Measurements from ENCODE around the gene FAM193A. TPM values are rescaled to one million over a fixed set of nuclear protein-coding genes. Genes with fewer than 3 reads are reported as not detected.
"Not testable (repeated sequence)": the region's sequence is repeated elsewhere in the genome, so short reads cannot be mapped to it uniquely, and the experiment has no call there.

The FAM193A gene
- polyA plus RNA-seq, 3 donors from 2014 or later: 0.03 to 4.8 (median 0.94) TPM

DNA sequence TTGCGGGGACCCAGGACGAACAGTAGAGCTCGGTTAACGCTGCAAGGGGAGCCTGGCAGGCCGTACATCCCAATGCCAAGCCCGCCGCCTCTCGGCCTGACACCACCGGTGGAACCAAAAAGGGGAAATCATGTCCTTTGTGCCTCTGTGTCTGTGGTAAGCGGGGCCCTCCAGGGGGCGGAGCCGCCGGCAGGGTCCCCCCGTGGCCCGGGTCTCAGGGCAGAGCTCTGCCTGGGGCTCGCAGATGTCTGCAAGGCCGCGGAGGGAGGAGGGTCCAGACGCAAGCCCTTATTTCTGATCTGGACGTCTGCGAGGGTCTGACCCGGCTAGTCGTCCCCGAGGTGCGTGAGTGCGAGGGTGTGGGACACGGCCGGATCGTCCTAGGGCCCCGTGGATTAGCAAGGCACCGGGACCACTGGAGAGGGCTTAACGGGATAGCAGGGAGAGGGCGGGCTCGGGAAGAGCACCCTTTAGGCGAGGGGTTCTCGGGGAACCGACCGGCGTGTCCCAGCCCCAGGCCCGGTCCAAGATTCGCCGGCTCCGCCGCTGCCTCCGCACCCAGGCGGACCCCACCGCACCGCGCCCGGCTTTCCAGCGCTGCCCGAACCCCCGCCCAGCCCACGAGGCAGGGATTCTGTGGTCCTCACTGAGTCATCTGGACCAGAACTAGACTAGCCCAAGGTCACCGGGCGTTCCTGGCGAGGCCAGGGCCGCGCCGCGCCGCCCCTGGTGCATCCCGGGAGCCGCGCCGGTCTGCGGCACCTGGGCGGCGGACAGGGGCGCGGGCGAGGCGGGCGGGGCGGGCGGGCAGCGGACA lies 863 bp upstream of the FAM193A start:
- Mint-ChIP-seq H3K4me3 (peak overlapping the region; percentile 86 to 93 (median 89)), H3K27me3 (ENCODE audit: low read depth in 3 of 3) (peaks cover 2 to 13% (median 7%) of the 10 kb centered on the region in 3 donors), H3K36me3 (no peaks in the 10 kb centered on the region), H3K27ac (peak overlapping the region; percentile 79 to 97 (median 91)), H3K4me1 (peaks cover 18 to 29% of the 10 kb centered on the region in 2 donors), H3K9me3 (no peaks in the 10 kb centered on the region)
- DNase-seq: peak; percentile 38 to 39 (median 38)

DNA sequence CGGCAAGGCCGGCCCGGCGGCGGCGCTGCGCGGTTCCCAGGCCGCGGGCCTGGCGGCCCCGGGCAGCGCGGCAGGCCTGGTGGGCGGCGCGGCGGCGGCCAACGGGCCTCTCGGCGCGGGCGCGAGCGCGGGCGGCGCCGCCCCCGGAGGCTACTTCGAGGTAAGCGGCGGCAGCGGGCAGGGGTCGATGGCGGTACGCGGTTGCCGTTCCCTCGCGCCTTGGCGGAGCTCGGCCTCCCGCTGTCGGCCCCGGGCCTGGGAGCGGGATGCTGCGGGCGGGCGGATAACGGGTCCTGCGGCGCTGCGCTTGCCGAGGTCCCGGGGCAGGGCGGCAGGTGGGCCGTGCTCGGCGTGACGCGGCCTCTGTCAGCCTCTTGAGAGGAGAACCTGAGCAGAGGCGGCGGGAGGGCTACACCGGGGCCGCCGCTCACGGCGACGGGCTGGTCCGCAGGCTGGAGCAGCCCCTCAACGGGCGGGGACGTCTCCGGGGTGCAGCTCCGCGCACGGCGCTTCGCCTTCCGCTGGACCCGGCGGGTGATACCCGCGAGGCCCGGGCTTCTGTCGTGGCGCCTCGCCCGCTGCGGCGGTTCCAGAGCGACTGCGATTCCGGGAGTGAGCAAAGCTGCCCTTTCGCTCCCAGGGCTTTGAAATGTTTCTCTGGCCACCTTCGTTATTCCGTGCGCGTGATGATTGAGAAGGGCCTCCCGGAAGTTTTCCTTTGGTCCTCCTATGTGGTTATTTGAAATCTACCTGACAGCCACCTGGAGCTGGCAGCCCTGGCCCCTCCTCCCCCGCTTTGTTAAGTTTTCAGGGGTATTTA lies 774 bp downstream of the FAM193A start:
- peak; percentile 55 to 63 (median 61) for DNase-seq
- Mint-ChIP-seq H3K27ac (peak overlapping the region; percentile 83 to 94 (median 92)), H3K4me1 (peaks cover 18 to 31% of the 10 kb centered on the region in 2 donors), H3K36me3 (no peaks in the 10 kb centered on the region), H3K4me3 (peak overlapping the region; percentile 83 to 90 (median 87)), H3K27me3 (ENCODE audit: low read depth in 3 of 3) (peaks cover 2 to 13% (median 7%) of the 10 kb centered on the region in 3 donors), H3K9me3 (no peaks in the 10 kb centered on the region)

GRCh38 chr4:2543580-2544191 lies 7.2 kb downstream of the FAM193A start:
- H3K9me3 Mint-ChIP-seq; DNase-seq; H3K27me3 Mint-ChIP-seq (ENCODE audit: low read depth in 3 of 3); H3K4me3 Mint-ChIP-seq; H3K36me3 Mint-ChIP-seq: not testable (repeated sequence)
- Mint-ChIP-seq H3K4me1 (peaks cover 26 to 46% of the 10 kb centered on the region in 2 donors), H3K27ac (peak overlapping the region in 1 of 6 donors; percentile 62)

DNA sequence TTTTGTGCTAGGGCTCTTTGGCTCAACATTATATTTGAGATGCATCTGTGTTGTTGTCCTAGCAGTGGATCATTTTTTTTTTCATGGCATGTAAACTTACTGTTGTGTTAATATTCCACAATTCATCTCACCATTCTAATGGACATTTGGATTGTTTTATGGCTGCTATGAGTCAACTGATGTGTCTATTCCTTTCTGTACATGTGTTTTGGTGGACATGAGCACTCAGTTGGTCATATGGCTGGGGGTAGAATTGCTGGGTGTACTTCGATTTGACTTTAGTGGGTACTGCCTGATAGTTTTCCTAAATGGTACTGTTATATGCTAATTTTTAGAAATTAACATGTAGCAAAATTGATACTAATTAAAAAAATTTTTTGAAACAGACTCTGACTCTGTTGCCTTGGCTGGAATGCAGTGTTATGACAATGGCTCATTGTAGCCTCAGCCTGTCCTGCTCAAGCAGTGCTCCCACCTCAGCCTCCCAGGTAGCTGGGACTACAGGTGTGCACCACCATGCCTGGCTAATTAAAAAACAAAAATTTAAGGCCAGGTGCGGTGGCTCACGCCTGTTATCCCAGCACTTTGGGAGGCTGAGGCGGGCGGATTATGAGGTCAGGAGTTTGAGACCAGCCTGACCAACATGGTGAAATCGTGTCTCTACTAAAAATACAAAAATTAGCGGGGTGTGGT lies 9.0 kb downstream of the FAM193A start:
- no peak overlapping the region for H3K4me3 Mint-ChIP-seq
- peaks cover 0 to 2% (median 0%) of the 10 kb centered on the region in 3 donors for H3K27me3 Mint-ChIP-seq (ENCODE audit: low read depth in 3 of 3)
- DNase-seq: no peak
- no peak overlapping the region for H3K27ac Mint-ChIP-seq
- no peaks in the 10 kb centered on the region for H3K36me3 Mint-ChIP-seq
- H3K4me1 Mint-ChIP-seq: peaks cover 28 to 37% of the 10 kb centered on the region in 2 donors
- H3K9me3 Mint-ChIP-seq: no peaks in the 10 kb centered on the region

- Mint-ChIP-seq H3K4me1 (peaks cover 34 to 42% of the 10 kb centered on the region in 2 donors), H3K9me3 (no peaks in the 10 kb centered on the region), H3K27me3 (ENCODE audit: low read depth in 3 of 3) (peaks cover 0 to 2% (median 0%) of the 10 kb centered on the region in 3 donors), H3K36me3 (no peaks in the 10 kb centered on the region), H3K27ac (peak overlapping the region in 1 of 6 donors; percentile 48), H3K4me3 (no peak overlapping the region)
- no peak for DNase-seq
Observed at GRCh38 chr4:2546286-2546823, 9.9 kb downstream of the FAM193A start.

GRCh38 chr4:2546961-2547691 lies 10.7 kb downstream of the FAM193A start:
- H3K4me3 Mint-ChIP-seq: not testable (repeated sequence)

GRCh38 chr4:2551118-2551517 lies 14.7 kb downstream of the FAM193A start:
- Mint-ChIP-seq H3K27ac (peak overlapping the region in 2 of 6 donors; percentile 54 to 64), H3K36me3 (no peaks in the 10 kb centered on the region), H3K9me3 (no peaks in the 10 kb centered on the region), H3K27me3 (ENCODE audit: low read depth in 3 of 3) (peaks cover 0 to 4% (median 0%) of the 10 kb centered on the region in 3 donors), H3K4me3 (no peak overlapping the region), H3K4me1 (peaks cover 36 to 41% of the 10 kb centered on the region in 2 donors)
- no peak for DNase-seq

More at GRCh38 chr4:2546961-2547691, 10.7 kb downstream of the FAM193A start:
- H3K27me3 Mint-ChIP-seq (ENCODE audit: low read depth in 3 of 3); DNase-seq; H3K9me3 Mint-ChIP-seq; H3K36me3 Mint-ChIP-seq: not testable (repeated sequence)
- Mint-ChIP-seq H3K4me1 (peaks cover 37 to 45% of the 10 kb centered on the region in 2 donors), H3K27ac (peak overlapping the region in 1 of 6 donors; percentile 22)

- H3K36me3 Mint-ChIP-seq: no peaks in the 10 kb centered on the region
- DNase-seq: no peak
- H3K27ac Mint-ChIP-seq: no peak overlapping the region
- H3K4me3 Mint-ChIP-seq: no peak overlapping the region
- no peaks in the 10 kb centered on the region for H3K9me3 Mint-ChIP-seq
- peaks cover 0 to 2% (median 0%) of the 10 kb centered on the region in 3 donors for H3K27me3 Mint-ChIP-seq (ENCODE audit: low read depth in 3 of 3)
- H3K4me1 Mint-ChIP-seq: peaks cover 34 to 40% of the 10 kb centered on the region in 2 donors
Observed at GRCh38 chr4:2552806-2553205, 16.4 kb downstream of the FAM193A start.

DNA sequence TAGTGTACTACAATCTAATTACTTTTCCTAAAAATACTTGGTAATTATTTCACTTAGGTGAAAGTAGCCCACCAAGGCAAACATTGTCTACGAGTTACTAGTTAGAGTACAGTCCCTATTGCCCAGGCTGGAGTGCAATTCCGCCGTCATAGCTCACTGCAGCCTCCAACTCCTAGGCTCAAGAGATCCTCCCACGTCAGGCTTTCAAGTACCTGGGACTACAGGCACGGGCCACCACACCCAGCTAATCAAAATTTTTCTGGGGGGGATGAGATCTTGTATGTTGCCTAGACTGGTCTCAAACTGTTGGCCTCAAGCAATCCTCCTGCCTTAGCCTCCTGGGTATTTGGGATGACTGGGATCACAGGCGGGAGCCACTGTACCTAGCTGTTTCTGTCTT lies 21.9 kb downstream of the FAM193A start:
- Mint-ChIP-seq H3K27ac (peak overlapping the region in 1 of 6 donors; percentile 12), H3K9me3 (no peaks in the 10 kb centered on the region), H3K27me3 (ENCODE audit: low read depth in 3 of 3) (peaks cover 0 to 6% (median 2%) of the 10 kb centered on the region in 3 donors), H3K36me3 (no peaks in the 10 kb centered on the region), H3K4me3 (no peak overlapping the region), H3K4me1 (peaks cover 37 to 58% of the 10 kb centered on the region in 2 donors)
- DNase-seq: no peak

- H3K9me3 Mint-ChIP-seq: no peaks in the 10 kb centered on the region
- DNase-seq: no peak
- H3K4me3 Mint-ChIP-seq: no peak overlapping the region
- H3K4me1 Mint-ChIP-seq: peaks cover 31 to 54% of the 10 kb centered on the region in 2 donors
- H3K27me3 Mint-ChIP-seq (ENCODE audit: low read depth in 3 of 3): peaks cover 0 to 6% (median 0%) of the 10 kb centered on the region in 3 donors
- no peaks in the 10 kb centered on the region for H3K36me3 Mint-ChIP-seq
- H3K27ac Mint-ChIP-seq: peak overlapping the region in 1 of 6 donors; percentile 2
Observed at GRCh38 chr4:2560167-2560566, 23.7 kb downstream of the FAM193A start.

GRCh38 chr4:2565533-2565932 lies 29.1 kb downstream of the FAM193A start:
- no peaks in the 10 kb centered on the region for H3K9me3 Mint-ChIP-seq
- peaks cover 0 to 4% (median 2%) of the 10 kb centered on the region in 3 donors for H3K27me3 Mint-ChIP-seq (ENCODE audit: low read depth in 3 of 3)
- peaks cover 0 to 3% (median 0%) of the 10 kb centered on the region in 3 donors for H3K36me3 Mint-ChIP-seq
- no peak overlapping the region for H3K4me3 Mint-ChIP-seq
- no peak for DNase-seq
- H3K4me1 Mint-ChIP-seq: peaks cover 31 to 53% of the 10 kb centered on the region in 2 donors
- H3K27ac Mint-ChIP-seq: peak overlapping the region in 1 of 6 donors; percentile 77

DNA sequence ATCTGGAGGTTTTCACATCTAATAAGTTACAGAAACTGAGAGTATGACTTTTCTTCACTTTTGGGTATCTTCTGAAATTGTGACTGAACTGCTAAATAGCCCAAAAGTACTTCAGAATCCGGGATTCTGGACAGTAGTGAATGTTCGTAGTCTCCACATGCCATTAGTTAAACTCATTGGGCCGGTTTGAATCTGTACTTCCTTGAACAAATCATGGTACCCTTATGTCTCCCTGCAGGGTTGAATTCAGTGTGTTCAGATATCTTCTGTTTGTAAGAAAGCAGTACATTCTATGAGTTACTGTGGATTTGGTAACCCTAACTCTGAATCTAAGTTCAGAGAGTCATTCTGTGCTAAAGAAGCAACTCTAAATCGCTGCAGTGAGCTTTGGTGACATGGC lies 33.6 kb downstream of the FAM193A start:
- peaks cover 2 to 6% (median 3%) of the 10 kb centered on the region in 3 donors for H3K27me3 Mint-ChIP-seq (ENCODE audit: low read depth in 3 of 3)
- H3K4me1 Mint-ChIP-seq: peaks cover 52 to 62% of the 10 kb centered on the region in 2 donors
- no peak for DNase-seq
- peaks cover 0 to 3% (median 0%) of the 10 kb centered on the region in 3 donors for H3K36me3 Mint-ChIP-seq
- H3K4me3 Mint-ChIP-seq: peak overlapping the region; percentile 42 to 79 (median 74)
- H3K9me3 Mint-ChIP-seq: no peaks in the 10 kb centered on the region
- H3K27ac Mint-ChIP-seq: peak overlapping the region; percentile 85 to 96 (median 93)

All from immature natural killer cell (primary cell).